COR-L47 (cell line): ENCODE results near the gene ELL2.
"Not testable (repeated sequence)": the region's sequence is repeated elsewhere in the genome, so short reads cannot be mapped to it uniquely, and the experiment has no call there.

Experiments
- DNase-seq: peaks from one replicate; lab custom pipeline; 2025; lab: John Stamatoyannopoulos, UW

ELL2 gene

DNA sequence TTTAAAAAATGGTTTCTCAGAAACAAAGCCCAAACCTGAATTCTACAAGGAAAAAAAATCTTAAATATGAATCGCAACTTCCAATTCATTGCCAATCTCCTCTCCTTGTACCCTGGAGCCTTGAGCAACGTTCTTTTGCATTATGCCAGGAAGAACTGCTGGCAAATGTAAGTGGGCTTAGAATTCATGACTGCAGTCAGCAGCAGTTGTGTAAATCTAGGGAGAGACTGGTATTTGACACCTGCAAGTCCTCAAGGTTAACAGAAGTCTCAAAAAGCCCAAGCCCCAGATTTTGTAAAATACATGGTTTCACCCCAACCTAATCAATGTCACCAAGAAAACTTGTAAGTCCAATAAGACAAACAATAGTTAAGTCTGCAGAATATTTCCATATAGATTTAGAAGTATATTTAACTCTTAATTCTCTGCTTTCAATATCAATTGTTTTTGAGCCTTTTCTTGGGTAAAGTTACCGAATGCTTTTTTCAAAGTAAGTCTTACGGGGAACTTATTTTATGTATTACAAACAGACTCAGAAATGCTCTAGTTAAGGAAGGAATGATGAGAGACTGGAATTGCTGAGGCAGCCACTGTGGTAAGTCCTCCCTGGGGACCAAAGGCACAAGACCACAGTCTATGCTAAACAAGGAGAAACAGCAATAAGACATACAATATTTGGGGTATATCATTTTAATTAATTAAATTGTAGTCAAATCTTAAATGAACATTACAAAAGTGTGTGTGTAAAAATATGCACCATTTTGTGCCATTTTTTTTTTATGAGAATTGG lies 31.3 kb downstream of the ELL2 start:
- no peak for DNase-seq

DNA sequence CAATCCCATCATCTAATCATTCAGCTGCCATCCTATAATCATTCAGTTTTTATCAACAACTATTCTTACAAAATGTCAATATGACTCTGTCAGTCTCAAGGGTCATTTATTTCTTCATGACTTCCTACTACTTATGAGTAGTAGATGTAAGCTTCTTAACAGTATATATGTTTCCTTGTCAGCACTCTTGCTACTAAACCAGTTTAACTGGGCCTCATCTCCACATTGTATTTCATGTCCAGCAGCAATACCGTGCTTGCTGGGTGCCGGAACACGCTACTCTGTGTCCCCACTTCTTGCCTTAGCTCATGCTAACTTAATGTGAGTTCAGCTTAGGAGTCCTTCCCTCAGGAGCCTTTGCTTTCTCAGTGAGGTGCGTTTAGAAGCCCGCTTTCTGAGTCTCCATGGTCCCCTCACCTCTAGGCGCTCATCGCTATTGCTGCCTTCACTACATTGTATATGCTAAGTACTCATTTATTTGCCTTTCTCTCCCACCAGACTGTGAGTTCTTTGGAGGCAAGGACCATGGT lies 32.9 kb downstream of the ELL2 start:
- no peak for DNase-seq

DNA sequence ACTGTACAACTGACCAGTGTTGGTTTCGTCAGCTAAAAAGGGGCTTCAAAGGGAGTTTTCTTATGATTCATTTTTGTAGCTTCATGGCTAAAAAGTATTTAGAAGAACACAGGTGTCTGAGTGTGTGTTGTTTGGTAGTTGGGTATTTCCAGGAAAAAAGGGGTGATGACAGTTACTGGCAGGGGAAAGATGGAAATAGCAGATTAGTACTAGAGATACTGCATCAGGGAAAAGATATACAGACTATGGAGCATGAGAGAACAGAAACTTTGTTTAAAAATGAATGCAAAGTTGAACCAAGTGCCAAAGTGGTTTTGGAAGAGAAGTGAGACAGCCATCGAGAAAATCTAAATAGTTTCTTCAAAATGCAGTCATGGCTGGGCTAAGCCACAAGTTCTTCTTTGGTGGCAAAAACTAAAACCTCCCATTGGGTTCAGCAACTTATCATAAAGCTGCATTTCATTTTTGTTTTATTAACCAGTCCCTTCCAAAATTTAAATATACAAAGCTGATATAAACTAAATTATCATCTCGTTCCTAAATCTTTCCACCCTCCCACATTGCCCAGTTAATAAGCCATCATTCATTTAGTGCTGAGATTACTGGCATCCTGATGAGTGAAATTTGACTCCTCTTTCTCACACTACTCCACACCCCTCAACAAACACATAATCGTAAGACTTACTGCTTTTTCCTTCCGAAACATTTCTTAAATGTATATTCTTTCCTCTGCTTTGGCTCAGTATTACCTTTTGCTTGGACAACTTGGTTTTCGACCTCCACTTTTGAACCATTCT lies 33.5 kb downstream of the ELL2 start:
- no peak for DNase-seq

DNA sequence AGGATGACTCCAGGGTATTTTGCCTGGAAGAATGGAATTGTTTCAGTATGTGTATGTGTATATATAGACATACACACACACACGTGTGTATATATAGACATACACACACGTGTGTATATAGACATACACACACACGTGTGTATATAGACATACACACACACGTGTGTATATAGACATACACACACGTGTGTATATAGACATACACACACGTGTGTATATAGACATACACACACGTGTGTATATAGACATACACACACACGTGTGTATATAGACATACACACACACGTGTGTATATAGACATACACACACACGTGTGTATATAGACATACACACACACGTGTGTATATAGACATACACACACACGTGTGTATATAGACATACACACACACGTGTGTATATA lies 34.4 kb downstream of the ELL2 start:
- DNase-seq = not testable (repeated sequence)

DNA sequence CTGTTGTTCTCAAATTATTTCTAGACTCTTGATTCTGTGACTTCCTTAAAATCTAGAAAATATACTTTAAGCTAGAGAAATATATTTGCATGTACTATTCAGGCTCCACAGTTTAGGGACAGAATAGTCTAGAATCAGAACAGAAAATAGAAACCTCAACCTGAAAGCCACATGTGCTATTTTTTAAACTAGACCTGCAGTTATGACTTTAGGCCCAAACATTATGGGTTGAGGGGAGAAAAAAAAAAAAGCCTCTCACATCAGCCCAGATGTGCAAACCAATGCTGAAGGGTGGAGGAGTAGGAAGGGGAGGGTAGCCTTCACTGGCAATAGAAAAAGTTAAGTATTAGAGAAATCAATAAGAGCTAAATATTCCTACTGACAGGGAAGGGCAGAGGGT lies 35.7 kb downstream of the ELL2 start:
- no peak for DNase-seq

DNA sequence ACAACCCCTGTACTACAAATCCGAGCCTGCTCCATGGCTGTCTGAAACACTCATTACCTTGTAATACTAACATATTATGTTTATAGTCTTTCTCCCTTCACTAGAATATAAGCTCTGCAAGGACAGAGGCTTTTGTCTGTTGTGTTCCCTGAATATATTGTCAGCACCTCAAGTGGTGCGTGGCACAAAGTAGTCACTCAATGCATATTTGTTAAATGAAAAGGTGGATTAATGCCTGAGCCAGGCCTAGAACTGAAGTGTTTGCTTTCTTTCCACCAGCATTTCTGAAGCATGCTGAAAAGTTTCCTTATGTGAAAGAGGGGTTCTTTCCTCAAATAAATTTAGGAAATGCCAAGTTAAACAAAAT lies 36.3 kb downstream of the ELL2 start:
- DNase-seq = no peak

DNA sequence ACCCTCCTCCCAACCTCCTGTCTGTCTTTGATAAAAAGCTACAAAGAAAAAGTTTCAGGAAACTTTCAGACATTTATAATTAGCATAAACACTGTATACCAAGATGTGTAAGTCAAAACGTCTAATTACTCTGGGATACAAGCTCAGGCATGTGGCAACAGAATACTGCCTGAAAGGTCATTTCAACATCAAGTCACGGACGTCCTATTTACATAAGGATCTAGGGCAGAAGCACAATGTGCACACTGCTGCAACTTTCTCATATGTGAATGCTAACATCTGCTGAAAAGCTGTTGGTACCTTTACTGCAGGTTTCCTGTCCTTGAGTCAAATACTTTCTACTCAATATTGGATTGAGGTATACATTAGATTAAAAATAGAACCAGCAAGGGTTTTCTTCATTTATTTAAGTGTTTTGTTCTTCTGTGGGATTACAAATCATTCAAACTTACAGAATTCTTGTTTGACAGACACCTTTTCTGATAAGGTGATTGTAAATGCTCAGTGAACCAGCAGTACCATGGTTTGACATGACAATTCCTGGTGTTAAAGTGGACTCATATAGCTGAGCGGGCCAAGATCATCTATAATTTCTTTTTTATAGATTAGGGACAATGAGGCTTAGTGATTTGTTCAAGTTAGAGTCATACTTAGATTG lies 36.8 kb downstream of the ELL2 start:
- no peak for DNase-seq

DNA sequence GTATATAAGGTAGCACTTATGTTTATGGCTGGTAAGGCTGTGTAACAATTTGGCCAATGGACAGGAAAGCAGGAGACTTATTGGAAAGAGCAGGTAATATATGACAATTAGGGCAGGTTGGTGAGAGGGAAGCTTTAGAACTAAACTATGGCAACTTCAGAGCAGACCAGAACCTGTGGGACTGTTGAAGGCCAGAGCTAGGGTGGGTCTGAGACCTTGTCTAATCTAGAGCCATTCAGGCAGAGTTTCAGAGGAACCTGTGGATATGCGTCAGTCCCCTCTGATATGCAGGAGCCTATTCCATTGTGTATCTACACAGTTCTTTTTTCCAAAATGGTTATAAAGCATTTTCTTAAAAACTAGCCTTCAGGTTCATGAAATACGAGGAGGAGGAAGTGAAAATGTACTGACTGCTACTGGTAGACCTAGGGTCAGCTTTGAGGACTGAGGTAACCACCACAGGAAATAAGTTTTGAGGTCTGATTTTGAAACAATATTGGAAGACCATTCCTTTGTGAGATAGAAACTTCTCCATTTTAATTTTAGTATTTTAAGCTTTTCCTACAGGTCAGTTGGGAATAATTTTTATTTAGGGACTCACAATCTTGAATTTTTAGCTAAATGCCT lies 37.6 kb downstream of the ELL2 start:
- DNase-seq = no peak

DNA sequence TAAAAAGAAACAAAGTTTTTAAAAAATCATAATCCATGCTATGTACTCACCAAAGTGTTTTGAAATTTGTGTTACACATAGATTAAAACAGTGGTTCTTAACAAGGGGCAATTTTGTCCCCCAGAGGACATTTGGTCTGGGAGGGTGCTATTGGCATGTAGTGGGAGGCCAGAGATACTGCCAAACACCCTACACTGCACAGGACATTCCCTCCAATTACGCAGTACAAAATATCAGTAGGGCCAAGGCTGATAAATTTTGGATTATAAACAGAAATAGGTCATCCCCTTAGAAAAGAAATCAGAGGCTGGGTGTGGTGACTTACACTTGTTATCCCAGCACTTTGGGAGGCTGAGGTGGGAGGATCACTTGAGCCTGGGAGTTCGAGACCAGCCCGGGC lies 38.9 kb downstream of the ELL2 start:
- DNase-seq = no peak

DNA sequence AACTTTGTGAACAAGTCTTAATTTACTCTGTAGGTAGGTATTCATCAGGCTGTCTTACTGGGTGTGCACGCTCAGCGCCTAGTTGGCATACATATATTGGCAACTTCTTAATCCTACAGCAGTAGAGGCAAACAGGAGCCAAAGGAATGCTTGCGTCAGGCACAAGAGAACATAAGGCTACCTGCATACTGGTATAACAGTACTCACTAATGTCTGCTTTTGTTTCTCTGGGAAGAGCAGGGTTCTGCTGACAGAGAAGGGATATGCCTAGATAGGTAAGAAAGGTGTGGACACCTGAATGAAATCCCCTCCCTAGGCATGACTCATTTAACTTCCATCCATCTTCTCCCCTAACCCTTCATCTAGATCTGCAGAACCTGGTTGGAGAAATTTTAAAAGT lies 40.1 kb downstream of the ELL2 start:
- no peak for DNase-seq

DNA sequence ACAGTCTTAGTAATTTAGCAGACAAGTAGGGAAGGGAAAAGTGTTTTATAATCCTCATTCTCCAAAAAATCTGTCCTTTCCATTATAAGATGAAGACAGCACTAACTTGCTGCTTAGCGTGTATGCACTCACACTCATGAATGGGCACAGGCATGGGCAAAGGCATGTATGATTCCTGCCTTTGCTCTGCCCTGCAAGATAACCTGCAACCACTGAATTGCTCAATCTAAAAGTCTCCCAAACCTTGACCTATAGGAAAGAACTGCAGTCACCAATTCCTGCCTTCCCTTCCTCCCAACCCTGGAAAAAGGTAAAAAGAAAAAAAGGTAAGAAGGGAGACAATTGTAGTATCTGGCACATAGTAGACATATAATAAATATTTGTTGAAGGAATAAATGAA lies 40.8 kb downstream of the ELL2 start:
- DNase-seq = no peak

DNA sequence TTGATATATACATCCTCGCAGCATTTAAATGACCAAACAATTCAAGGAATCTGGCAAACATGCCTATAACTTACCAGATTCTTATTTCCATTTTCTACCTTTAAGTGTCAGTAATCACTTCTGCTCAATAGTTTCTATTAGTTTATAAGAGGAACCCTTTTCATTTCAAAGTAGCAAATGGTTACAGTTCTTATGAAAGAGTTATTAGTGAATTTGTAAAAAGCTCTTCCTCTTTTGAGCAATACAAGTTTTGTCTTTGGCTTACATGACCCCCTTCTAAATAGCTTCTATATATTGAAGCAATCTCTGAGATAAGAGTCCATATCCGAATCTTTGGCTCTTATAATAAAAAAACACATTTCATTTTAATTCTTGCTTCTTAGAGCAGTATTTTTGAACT lies 42.0 kb downstream of the ELL2 start:
- no peak for DNase-seq

DNA sequence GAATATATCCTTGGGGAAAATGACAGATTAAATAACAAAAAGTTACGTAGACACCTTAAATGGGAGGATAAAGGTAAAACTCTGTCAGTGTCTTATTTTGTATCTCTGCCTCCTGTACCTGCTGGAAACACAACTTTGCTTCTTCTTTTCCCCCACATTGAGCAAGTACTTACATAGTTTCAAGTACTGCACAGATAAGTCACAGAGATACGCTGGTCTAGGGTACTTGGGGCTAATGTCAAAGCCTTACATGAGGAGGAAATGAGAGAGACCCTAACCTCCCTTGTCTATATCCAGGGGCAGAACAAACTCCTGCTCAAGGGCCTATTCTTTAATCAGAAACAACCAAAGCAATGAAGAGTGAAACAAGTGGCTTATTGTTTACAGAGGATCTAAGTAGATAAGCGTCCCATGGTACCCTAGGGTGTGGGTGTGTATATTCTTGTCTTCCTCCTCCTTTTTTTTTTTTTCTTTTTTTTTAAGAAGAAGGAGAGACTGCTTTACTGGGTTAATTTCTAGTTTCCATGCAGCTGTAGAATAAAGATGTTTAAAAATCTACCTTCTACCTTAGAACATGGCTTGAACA lies 43.1 kb downstream of the ELL2 start:
- DNase-seq = no peak

DNA sequence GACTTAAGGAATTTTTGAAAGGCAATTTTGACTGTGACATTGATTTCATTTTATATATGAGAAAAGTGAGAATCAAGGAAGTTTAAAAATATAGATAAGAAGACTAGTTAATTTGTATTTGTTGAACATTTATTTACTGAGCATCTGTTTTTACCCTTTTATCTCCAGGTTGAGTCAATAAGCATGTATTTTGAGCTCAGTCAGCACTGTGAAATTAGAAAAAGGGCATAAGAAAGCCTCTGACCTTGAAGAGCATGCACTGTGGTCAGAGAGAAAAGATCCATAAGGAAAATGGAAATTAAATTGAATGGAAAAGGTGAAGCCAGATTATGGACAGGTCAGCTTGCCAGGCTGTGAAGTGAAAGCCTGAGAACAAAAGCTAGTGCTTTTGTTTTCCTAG lies 44.4 kb downstream of the ELL2 start:
- DNase-seq = no peak

DNA sequence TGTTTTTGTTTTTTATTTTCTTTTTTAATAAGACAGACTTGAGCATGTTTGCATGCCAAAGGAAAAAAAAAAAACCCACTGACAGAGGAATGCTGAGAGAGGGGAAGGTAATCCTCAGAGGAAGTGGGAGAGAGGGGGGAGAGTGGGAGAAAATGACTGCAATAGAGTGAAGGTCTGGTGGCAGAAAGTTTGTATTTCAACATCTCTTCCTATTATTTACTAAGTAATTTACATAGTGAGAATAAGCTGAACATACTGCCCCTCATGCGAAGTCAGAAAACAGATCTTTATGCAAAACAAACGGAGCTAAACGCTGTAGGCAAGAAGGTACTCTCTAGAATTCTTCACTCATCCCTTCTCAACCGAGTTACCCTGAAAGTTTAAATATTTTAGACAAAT lies 45.0 kb downstream of the ELL2 start:
- DNase-seq = no peak

DNA sequence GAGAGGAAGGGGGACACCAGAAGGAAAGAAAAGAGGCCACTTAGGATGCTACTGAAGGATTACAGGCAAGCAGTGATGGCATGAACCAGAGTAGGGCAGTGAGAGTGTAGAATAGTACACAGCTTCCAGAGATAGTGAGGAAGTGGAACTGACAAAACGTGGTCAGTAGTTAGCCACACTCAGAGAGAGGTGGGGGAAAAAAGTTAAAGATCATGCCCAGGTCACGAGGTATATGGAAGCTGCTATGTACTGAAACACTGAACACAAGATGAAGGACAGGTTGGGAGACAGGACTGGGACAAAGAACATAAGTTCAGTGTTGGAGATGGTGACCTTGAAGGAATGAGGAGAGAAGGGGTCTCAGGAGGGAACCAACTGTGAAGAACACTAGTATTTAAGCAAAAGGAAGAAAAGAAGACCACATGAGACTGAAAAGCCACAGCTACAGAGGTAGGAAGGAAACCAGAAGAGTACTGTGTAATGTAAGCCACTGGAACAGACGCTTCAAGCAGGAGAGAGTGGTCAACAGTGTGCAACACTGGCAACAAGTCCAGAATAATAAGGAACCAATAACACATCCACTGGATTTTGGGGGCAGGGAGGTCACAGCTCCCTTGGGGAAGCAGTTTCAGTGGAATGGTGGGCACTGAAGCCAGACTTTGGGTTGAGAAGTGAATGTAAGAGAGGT lies 45.5 kb downstream of the ELL2 start:
- no peak for DNase-seq

DNA sequence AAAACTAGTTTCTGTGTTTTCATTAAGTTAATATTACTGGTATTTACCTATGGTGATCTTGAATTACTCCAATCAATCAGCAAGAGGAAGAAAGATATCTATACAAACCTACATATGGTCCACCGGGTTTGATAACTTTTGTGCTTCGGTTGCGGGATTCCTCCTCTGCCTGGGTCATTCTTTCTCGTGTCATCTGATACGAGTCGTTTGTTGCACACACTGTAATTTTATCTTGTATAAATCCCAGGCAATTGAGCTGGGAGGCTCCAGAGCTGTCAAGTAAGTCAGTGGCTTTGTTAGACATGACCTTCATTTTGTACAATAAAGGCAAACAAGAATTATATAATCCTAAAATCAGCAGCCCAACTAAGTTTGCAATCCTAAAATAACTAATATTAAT lies 48.0 kb downstream of the ELL2 start:
- DNase-seq = no peak

DNA sequence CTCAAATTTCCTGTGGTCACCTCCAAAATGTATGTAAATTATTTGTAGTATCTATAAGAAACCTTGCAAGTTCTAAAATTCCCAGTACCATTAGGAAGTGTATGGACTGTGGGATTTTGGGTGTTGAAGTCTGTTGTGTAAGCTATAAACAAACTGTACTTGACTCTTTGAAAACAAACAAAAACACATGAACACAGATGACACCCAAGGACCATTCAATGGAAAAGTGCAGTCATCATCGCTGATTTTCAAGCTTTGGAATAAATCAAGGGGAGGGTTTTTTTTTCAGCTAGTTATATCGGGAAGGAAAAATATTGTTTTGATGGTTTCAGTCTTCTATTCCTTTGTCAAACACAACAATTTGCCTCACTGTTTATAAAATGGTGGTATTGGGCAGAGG lies 49.6 kb downstream of the ELL2 start:
- DNase-seq = no peak

DNA sequence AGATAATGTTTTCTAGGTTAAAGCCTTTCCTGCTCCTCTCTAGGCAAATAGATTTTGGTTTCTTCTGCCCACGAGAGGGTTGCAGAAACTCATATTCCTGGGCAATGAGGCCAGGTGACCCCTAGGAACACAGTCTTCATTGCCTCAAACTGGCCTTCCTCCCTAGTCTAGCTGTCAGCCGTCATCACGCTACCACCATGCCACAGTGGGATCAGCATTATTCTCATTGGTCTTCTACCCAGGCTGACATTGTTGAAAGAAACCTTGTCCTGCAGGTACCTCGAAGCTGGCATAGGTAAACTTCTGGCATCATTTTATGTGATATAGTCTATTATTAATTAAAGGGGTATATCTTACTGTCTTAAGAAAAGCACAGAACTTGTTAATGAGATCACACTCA lies 51.1 kb downstream of the ELL2 start:
- DNase-seq = no peak

DNA sequence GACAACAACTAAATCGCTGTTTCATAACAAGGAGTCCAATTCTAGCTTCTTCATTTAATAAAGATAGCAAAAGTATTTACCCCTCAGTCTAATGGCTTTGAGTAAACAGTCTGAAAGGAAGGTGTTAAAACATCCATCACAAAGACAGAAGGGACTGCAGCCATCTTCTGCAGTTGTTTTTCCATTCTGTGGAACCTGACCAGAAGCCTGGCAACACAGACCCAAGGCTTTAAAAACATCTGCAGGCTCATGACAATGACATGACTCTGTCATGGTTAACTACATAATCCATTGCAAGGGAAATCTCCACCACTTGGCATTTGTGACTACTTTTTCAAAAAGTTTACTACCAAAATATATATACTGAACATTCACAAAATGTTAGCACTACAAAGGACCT lies 51.9 kb downstream of the ELL2 start:
- no peak for DNase-seq

DNA sequence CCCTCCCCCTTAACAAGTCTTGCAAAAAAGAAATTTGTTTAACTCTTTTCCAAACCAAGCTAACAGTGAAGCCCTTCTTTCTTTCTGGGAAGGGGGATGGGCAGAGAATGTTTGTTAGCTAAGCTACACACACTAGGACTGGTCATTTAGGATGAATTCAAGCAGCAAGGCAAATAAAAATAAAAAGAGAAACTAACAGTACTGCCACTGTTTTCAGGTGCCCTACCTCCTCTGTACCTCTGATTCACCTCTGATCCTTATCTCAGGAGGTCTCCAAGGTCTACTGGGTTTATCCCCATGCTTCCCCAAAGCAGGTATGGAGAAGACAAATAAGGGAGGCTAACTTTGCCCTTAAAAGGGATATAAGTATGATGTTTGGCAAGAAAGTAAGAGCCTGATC lies 52.9 kb downstream of the ELL2 start:
- DNase-seq = no peak
